Stimulated activated effector memory CD8-positive, alpha-beta T cell treated with anti-CD3 and anti-CD28 coated beads, Interleukin-12 subunit alpha, Interleukin-12 subunit beta, amount 100 ng/mL, for 72 hours (primary cell): ENCODE measurements around the gene ARSJ.

ENCODE experiments used
- ATAC-seq: fragments of 150-1000 bp; cut with Tn5 transposase; 2 replicates; pipeline ENCODE4 v1.10.0; 2021
- DNase-seq, 2 donors: peaks; one replicate each; pipeline ENCODE4 v3.0.0; 2021 to 2022; ENCODE audit warnings: low spot score in 2 of 2
- H3K27ac Mint-ChIP-seq: one replicate; pipeline ENCODE4 v1.8.0; 2022; ENCODE audit warnings: mild to moderate bottlenecking, mixed read lengths
- H3K36me3 Mint-ChIP-seq: one replicate; pipeline ENCODE4 v1.8.0; 2022; ENCODE audit warnings: mild to moderate bottlenecking, mixed read lengths
- H3K4me1 Mint-ChIP-seq: one replicate; pipeline ENCODE4 v1.8.0; 2022; ENCODE audit warnings: mixed read lengths
- H3K4me3 Mint-ChIP-seq: one replicate; pipeline ENCODE4 v1.8.0; 2022; ENCODE audit warnings: mild to moderate bottlenecking, mixed read lengths
- H3K9me3 Mint-ChIP-seq: one replicate; pipeline ENCODE4 v1.8.0; 2022; ENCODE audit warnings: mixed read lengths

Gene ARSJ

GRCh38 chr4:113907559-113907958 is 71.9 kb downstream of the ARSJ start:
- H3K27ac Mint-ChIP-seq, result no peak overlapping the region
- peaks cover 3% of the 10 kb centered on the region for H3K9me3 Mint-ChIP-seq
- peaks cover 25% of the 10 kb centered on the region for H3K4me1 Mint-ChIP-seq
- H3K36me3 Mint-ChIP-seq, result no peaks in the 10 kb centered on the region
- no peak for DNase-seq
- ATAC-seq, result no peak
- no peak overlapping the region for H3K4me3 Mint-ChIP-seq

- H3K4me3 Mint-ChIP-seq, result no peak overlapping the region
- H3K9me3 Mint-ChIP-seq, result peaks cover 3% of the 10 kb centered on the region
- no peak overlapping the region for H3K27ac Mint-ChIP-seq
- H3K36me3 Mint-ChIP-seq, result no peaks in the 10 kb centered on the region
- H3K4me1 Mint-ChIP-seq, result peaks cover 27% of the 10 kb centered on the region
- DNase-seq (no peak), ATAC-seq (no peak)
These were observed 74.1 kb downstream of the ARSJ start for GRCh38 chr4:113905301-113905700.

GRCh38 chr4:113904877-113905276 is 74.6 kb downstream of the ARSJ start:
- H3K36me3 Mint-ChIP-seq, result no peaks in the 10 kb centered on the region
- H3K9me3 Mint-ChIP-seq, result peaks cover 3% of the 10 kb centered on the region
- no peak for DNase-seq
- no peak for ATAC-seq
- no peak overlapping the region for H3K4me3 Mint-ChIP-seq
- peaks cover 31% of the 10 kb centered on the region for H3K4me1 Mint-ChIP-seq
- no peak overlapping the region for H3K27ac Mint-ChIP-seq

DNA sequence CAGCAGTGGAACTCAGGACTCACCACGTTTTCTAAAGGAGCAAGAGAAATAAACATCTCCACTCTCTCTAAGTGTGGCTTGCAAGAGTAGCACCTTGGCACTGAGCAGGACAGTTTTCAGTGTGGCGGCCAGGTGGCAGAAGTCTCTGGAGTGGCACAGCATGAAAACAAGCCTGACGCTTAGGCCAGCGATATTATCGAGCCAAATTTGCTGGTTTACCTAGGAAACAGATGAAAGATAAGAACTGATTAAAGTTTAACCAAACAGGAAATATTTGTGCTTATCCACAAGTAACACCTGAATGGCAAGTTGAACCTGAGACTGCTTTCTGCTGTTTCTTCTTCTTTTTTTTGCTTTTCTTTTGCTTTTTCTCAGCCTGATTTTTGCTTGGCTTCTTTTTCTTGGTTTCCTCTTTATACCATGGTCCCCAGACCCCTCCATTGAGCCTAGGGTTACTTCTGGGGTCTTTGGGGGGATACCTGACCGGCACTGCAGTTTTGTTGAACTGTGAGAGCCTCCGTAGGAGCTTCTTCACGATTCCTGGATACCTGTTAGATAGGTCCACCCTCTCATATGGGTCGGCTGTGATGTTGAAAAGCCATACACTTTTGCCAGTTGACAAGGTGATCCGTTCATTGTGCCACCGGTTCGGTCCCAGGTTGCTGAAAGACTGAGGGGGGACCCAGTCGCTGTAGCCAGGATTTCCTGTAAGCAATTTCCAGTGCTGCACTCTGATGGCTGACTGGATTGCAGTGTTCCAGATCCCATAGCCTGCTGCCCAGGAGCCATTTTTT is 77.3 kb downstream of the ARSJ start:
- Mint-ChIP-seq H3K4me3 (peak overlapping the region; percentile 65), H3K36me3 (no peaks in the 10 kb centered on the region), H3K27ac (peak overlapping the region; percentile 92), H3K4me1 (peaks cover 43% of the 10 kb centered on the region), H3K9me3 (no peaks in the 10 kb centered on the region)
- DNase-seq, result peak in 1 of 2 donors; percentile 7
- peak; percentile 95 for ATAC-seq

DNA sequence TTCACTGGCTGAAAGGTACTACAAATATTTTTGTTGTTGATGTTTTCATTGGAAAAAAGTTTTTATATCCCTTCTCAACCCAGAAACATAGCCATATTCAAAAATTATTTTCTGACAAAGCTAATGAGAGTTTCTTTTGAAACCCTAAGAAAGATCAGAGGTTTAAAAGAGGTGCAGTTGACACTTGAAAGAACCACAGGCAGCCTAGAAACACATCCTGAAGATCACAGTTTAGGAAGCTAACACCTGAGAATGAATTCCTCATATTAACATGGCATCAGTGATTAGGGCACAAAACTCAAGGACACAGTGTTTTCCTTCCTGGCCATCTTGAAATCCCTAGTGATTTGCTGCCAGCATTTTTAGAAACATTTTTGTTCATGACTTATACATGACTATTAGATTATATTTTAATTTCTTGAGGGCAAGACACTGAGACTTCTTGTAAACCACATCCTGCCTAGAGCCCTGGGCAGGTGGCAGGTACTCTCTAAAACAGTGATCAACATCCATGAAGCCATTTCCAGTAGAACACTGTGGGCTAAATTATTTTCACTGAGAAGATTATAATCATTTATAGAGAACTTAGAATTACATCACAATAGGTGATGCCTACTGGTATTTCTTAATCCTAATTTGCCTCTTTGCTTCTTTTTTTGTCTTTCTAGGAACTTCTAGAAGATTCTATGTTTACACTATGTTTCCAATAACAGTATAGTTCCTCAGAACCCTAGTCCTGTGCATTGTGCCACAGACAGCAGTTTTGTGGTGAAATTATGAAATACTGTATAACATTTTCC is 80.0 kb downstream of the ARSJ start:
- no peaks in the 10 kb centered on the region for H3K9me3 Mint-ChIP-seq
- DNase-seq (no peak), ATAC-seq (peak; percentile 75)
- H3K4me1 Mint-ChIP-seq, result peaks cover 34% of the 10 kb centered on the region
- no peaks in the 10 kb centered on the region for H3K36me3 Mint-ChIP-seq
- H3K27ac Mint-ChIP-seq, result peak overlapping the region; percentile 80
- H3K4me3 Mint-ChIP-seq, result peak overlapping the region; percentile 19

DNA sequence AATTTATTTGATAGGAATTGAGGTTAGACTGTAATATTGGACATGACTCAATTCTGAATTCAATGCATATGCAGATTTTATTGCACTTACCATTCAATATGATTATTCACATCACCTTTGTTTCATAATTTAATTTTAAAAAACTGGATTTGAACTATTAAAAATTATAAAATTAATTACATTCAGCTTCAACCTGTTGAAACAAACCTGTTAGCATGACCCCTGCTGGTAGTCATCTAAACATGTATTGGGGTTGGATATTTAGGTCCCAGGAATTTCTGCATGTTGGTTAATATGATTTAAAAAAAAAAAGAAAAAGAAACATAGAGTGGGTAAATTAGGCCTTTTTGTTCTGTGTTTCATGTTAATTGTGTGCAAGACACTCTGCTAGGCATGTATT is 85.9 kb downstream of the ARSJ start:
- Mint-ChIP-seq H3K27ac (no peak overlapping the region), H3K4me3 (no peak overlapping the region)
- no peak for ATAC-seq

DNA sequence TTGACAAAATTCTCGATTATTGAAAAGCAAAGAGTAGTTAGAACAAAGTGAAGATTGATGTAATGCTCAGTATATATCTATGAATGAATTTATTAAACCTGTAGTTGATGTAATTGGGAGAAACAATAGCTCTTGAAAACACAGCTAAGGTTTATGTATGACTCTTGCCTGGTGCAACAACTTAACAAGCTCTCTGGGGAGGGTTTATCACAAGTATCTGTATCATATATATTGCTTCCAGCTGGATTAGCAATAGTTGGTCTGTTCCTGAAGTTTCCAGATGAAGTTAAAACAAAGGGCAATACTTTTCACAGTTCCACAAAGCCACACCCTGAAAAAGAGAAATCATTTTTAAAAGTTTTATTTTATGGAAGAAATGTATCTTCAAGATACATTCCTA is 91.4 kb downstream of the ARSJ start:
- H3K36me3 Mint-ChIP-seq, result no peaks in the 10 kb centered on the region
- no peak overlapping the region for H3K4me3 Mint-ChIP-seq
- DNase-seq, result no peak
- H3K4me1 Mint-ChIP-seq, result no peaks in the 10 kb centered on the region
- H3K9me3 Mint-ChIP-seq, result no peaks in the 10 kb centered on the region
- ATAC-seq, result no peak
- H3K27ac Mint-ChIP-seq, result no peak overlapping the region

More for the DNA sequence above, 85.9 kb downstream of the ARSJ start:
- H3K9me3 Mint-ChIP-seq, result no peaks in the 10 kb centered on the region
- H3K36me3 Mint-ChIP-seq, result no peaks in the 10 kb centered on the region
- H3K4me1 Mint-ChIP-seq, result peaks cover 8% of the 10 kb centered on the region
- no peak for DNase-seq

DNA sequence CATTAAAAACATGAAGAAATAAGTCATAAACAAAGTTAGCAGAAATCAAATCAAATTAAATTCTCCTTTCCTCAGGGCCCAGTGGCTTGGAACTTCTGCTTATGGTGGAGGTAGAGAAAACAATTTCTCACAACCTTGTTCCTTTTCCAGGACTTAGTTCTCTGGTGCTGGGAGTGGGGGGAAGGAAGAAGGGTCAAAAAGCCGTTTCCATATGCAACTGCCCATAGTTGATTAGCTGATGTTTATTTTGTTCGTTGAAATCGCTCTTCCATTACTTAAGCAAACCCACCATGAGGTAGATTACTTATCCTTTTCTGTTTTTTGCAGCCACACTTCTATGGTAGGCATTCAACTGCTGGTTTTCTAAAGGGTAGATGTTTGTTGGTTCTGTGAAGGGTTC is 94.2 kb downstream of the ARSJ start:
- Mint-ChIP-seq H3K9me3 (no peaks in the 10 kb centered on the region), H3K36me3 (no peaks in the 10 kb centered on the region), H3K27ac (no peak overlapping the region)

DNA sequence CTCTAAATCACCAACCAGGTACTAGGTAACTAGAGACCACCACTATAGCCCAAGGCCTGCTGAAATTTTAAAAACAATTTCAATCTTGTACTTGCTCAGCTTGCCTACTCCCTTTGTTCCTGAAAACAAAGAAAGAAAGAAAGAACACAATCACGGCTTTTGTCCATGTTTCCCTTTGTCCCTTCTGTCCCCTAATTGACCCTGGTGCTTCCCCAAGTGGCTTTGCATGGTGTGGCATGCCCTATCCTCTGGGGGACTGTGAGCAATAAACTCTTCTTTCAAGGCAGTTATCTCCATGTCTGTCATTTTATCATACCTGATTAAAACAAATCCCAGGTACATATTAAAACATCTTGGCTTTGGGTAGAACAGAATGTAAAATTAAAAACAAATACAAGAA is 94.8 kb downstream of the ARSJ start:
- no peak overlapping the region for H3K4me3 Mint-ChIP-seq
- ATAC-seq (no peak), DNase-seq (no peak)
- no peak overlapping the region for H3K27ac Mint-ChIP-seq
- H3K4me1 Mint-ChIP-seq, result no peaks in the 10 kb centered on the region
- no peaks in the 10 kb centered on the region for H3K36me3 Mint-ChIP-seq
- H3K9me3 Mint-ChIP-seq, result no peaks in the 10 kb centered on the region

More for the DNA sequence above, 94.2 kb downstream of the ARSJ start:
- no peak for ATAC-seq
- H3K4me3 Mint-ChIP-seq, result no peak overlapping the region
- no peaks in the 10 kb centered on the region for H3K4me1 Mint-ChIP-seq
- DNase-seq, result no peak

DNA sequence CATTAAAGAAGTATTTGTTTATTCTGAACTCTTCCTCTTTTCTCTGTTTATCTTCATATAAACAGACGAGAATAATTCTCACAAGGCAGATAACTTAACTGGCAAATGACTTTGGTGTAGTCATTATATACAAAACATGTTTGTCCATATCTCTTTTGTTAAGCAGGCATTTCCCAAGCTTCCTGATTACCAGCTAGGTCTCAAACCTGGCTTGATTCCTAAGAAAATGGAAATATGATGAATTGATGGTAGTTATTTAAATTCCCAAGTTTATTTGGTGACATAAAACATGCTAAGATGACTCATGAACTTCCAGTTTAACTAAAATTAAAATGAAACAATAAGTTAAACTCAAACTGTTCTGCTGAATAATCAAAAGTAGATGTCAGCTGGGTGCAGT is 96.8 kb downstream of the ARSJ start:
- H3K36me3 Mint-ChIP-seq, result no peaks in the 10 kb centered on the region
- no peak overlapping the region for H3K4me3 Mint-ChIP-seq
- ATAC-seq, result no peak
- DNase-seq, result no peak
- H3K27ac Mint-ChIP-seq, result no peak overlapping the region
- no peaks in the 10 kb centered on the region for H3K4me1 Mint-ChIP-seq
- no peaks in the 10 kb centered on the region for H3K9me3 Mint-ChIP-seq

DNA sequence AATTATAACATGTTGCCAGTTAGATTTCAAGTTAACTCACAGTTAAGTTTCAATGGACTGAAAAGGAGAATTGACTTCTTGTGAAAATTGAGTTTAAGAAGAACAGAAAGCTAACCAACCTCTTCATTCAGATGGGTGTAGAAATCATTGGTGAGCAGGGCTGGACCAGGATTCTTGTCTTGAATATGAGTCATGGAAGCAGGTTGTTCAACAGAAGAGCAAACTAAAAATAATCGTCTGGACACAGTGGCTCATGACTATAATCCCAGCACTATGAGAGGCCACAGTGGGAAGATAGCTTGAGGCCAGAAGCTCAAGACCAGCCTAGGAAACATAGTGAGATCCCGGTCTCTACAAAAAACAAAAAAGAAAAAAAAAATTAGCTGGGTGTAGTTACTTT is 98.2 kb downstream of the ARSJ start:
- H3K36me3 Mint-ChIP-seq, result no peaks in the 10 kb centered on the region
- DNase-seq, result no peak
- no peak overlapping the region for H3K27ac Mint-ChIP-seq
- no peaks in the 10 kb centered on the region for H3K9me3 Mint-ChIP-seq
- no peak for ATAC-seq
- no peaks in the 10 kb centered on the region for H3K4me1 Mint-ChIP-seq
- no peak overlapping the region for H3K4me3 Mint-ChIP-seq

GRCh38 chr4:113880240-113881028 is 99.0 kb downstream of the ARSJ start:
- Mint-ChIP-seq H3K9me3 (no peaks in the 10 kb centered on the region), H3K4me3 (no peak overlapping the region), H3K4me1 (no peaks in the 10 kb centered on the region), H3K27ac (no peak overlapping the region), H3K36me3 (no peaks in the 10 kb centered on the region)
- ATAC-seq, result no peak
- no peak for DNase-seq

DNA sequence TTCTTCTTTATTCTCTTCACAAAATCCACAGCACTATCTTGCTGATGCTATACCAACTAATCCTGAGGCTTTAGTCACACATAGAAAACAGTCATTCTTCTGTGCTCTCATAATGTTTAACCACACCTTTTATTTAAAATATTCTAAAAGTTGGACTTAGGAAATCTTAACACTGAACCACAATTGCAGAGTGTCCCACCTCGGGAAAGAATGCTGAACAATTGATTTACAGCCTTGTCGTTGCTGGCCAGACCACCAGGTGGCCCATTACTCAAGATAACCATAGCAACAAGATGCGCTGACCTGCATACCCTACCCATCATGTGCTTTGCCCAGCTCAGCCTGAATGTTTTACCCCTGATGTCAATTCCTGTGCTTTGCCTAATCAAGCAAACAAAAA is 100.8 kb downstream of the ARSJ start:
- no peaks in the 10 kb centered on the region for H3K4me1 Mint-ChIP-seq
- no peak overlapping the region for H3K4me3 Mint-ChIP-seq
- H3K27ac Mint-ChIP-seq, result no peak overlapping the region
- H3K9me3 Mint-ChIP-seq, result no peaks in the 10 kb centered on the region
- no peaks in the 10 kb centered on the region for H3K36me3 Mint-ChIP-seq
- ATAC-seq (no peak), DNase-seq (no peak)

DNA sequence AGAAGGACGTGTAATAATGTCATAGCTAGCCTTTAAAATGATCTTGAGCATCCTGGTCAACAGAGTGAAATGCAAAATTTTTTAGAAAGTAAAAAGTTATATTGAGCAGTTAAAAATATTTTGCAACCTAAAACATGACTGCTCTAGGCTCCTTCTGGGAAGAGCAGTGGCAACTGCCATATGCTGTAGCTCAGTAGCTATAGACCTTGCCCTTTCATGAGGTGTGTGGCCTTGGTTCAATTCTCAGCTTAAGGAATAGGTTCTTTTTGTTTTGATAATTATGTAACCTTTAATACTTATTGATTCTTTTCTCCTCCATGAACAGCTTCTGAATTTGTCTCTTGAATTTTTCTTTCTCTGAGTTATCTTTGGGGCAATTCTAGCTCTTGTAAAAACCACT is 105.0 kb downstream of the ARSJ start:
- DNase-seq (no peak), ATAC-seq (no peak)
- Mint-ChIP-seq H3K36me3 (no peaks in the 10 kb centered on the region), H3K4me1 (peaks cover 6% of the 10 kb centered on the region), H3K27ac (no peak overlapping the region), H3K9me3 (peaks cover 3% of the 10 kb centered on the region), H3K4me3 (no peak overlapping the region)

DNA sequence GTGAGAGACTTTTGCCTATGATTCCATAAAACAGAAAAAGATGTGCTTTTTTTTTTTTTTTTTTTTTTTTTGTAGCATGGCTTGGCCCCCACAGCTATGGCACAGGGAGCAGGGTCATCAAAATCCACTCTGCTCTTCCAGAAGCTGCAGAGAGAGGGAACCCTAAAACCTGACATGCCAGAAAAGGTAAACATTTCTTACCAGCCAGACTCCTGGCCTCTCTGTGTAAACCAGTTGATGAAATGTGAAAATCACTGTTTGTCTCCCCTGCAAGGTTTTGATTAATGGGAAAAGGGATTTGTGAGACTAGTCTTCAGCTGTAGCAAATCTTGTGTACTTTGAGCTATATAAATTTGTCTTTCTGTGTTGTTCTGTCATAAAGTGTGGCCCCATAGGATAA is 105.9 kb downstream of the ARSJ start:
- Mint-ChIP-seq H3K4me1 (peaks cover 6% of the 10 kb centered on the region), H3K27ac (no peak overlapping the region), H3K9me3 (peaks cover 3% of the 10 kb centered on the region), H3K4me3 (no peak overlapping the region), H3K36me3 (no peaks in the 10 kb centered on the region)
- no peak for DNase-seq
- no peak for ATAC-seq
